Right lobe of liver (tissue), 4 donors: ENCODE measurements around the gene MACROD2.

Experiments used
- POLR2A ChIP-seq: fragments of 450-650 bp; IDR thresholded peaks from one replicate; pipeline ENCODE4 v1.6.1; 2017; ENCODE audit warnings: antibody characterized with exemption, mild to moderate bottlenecking
- TF ChIP-seq, protein P1 (sequence below), 4 donors: fragments of 200-600 bp in 3 of 4; fragments of 450-650 bp in 1 of 4; IDR thresholded peaks; one replicate each; pipeline versions ENCODE4 v1.5.1 to v1.8.0; 2016 to 2022; ENCODE audit warnings: antibody characterized with exemption in 4 of 4, mild to moderate bottlenecking in 2 of 4
- donor health status: DM: no; HTN: no; CAD: no.
- donor health status: DM: no; HTN: no; CAD: no.
- donor health status: DM: no; HTN: yes; CAD: no.

DNA sequence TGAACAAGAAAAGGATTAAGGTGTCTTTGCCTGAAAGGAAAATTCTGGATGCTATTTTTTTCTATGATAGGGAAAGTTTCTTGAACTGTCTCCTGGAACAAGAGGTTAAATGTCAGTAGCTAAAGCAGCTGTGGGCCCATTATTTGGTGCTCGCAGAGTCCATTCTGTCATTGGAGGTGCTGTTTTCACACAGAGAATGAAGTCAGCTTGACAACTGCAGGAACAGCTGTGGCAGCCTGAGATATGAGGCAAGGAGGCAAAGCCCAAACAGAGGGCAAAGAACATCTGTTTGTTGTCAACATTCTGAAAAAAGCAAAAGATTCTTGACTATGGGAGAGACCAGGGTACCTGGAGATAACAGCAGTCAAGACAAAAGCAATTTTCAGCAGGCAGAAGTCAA lies 2029.8 kb downstream of the MACROD2 start:
- TF ChIP-seq, protein P1, sequence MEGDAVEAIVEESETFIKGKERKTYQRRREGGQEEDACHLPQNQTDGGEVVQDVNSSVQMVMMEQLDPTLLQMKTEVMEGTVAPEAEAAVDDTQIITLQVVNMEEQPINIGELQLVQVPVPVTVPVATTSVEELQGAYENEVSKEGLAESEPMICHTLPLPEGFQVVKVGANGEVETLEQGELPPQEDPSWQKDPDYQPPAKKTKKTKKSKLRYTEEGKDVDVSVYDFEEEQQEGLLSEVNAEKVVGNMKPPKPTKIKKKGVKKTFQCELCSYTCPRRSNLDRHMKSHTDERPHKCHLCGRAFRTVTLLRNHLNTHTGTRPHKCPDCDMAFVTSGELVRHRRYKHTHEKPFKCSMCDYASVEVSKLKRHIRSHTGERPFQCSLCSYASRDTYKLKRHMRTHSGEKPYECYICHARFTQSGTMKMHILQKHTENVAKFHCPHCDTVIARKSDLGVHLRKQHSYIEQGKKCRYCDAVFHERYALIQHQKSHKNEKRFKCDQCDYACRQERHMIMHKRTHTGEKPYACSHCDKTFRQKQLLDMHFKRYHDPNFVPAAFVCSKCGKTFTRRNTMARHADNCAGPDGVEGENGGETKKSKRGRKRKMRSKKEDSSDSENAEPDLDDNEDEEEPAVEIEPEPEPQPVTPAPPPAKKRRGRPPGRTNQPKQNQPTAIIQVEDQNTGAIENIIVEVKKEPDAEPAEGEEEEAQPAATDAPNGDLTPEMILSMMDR (IDR thresholded peaks at IDR 0.05): no peak
- no peak for TF ChIP-seq POLR2A
